Activated CD4-positive, alpha-beta T cell treated with anti-CD3 and anti-CD28 coated beads, Interleukin-2, amount 50 U/mL, for 16 hours (primary cell): ENCODE data around the gene OR2A42.
A peak's percentile ranks its signal among the peaks of the same experiment; 100 is the strongest.
"Not testable (repeated sequence)": the region's sequence is repeated elsewhere in the genome, so short reads cannot be mapped to it uniquely, and the experiment has no call there.

Source experiments
- DNase-seq: peaks from one replicate; pipeline ENCODE4 v3.0.0-alpha.2; 2020

The OR2A42 gene

GRCh38 chr7:144219149-144219548 lies 20.3 kb downstream of the OR2A42 start:
- DNase-seq: not testable (repeated sequence)

GRCh38 chr7:144218581-144218980 lies 20.8 kb downstream of the OR2A42 start:
- not testable (repeated sequence) for DNase-seq

- not testable (repeated sequence) for DNase-seq
Observed at GRCh38 chr7:144217200-144217599, 22.2 kb downstream of the OR2A42 start.

- not testable (repeated sequence) for DNase-seq
Observed at GRCh38 chr7:144205306-144205705, 34.1 kb downstream of the OR2A42 start.

GRCh38 chr7:144203086-144203485 lies 36.3 kb downstream of the OR2A42 start:
- not testable (repeated sequence) for DNase-seq

- not testable (repeated sequence) for DNase-seq
Observed at GRCh38 chr7:144201978-144202377, 37.4 kb downstream of the OR2A42 start.

- not testable (repeated sequence) for DNase-seq
Observed at GRCh38 chr7:144198934-144199333, 40.5 kb downstream of the OR2A42 start.

GRCh38 chr7:144195212-144195872 lies 44.1 kb downstream of the OR2A42 start, which contains the start of gene ARHGEF35:
ARHGEF35 (minus strand) TSS chr7:144195833; CDS start chr7:144188383, 7,450 bp downstream.
- not testable (repeated sequence) for DNase-seq

- not testable (repeated sequence) for DNase-seq
Observed at GRCh38 chr7:144194453-144194852, 45.0 kb downstream of the OR2A42 start.

GRCh38 chr7:144193782-144194181 lies 45.6 kb downstream of the OR2A42 start:
- DNase-seq: not testable (repeated sequence)

- not testable (repeated sequence) for DNase-seq
Observed at GRCh38 chr7:144188578-144189171, 50.7 kb downstream of the OR2A42 start.

- not testable (repeated sequence) for DNase-seq
Observed at GRCh38 chr7:144187848-144188247, 51.6 kb downstream of the OR2A42 start.

GRCh38 chr7:144183166-144183565 lies 56.2 kb downstream of the OR2A42 start, which contains the start of gene CTAGE4:
CTAGE4 (plus strand) TSS chr7:144183466; CDS start chr7:144183504, 38 bp downstream.
- DNase-seq: not testable (repeated sequence)

- DNase-seq: not testable (repeated sequence)
Observed at GRCh38 chr7:144179165-144179479, 60.3 kb downstream of the OR2A42 start.

- peak; percentile 47 for DNase-seq
Observed at GRCh38 chr7:144178380-144179164, 60.8 kb downstream of the OR2A42 start.
